Trophoblast cell (in vitro differentiated cells and primary cell): ENCODE results near the gene RBM20.

Source experiments
- DNase-seq, 2 donors: peaks; one replicate each; pipeline ENCODE4 v3.0.0-alpha.2; 2016
- H2AFZ ChIP-seq: 2 replicates; pipeline ENCODE4 v1.6.1; 2013; ENCODE audit warnings: low read length, moderate library complexity, mild to moderate bottlenecking; ENCODE audit not compliant: insufficient read depth, poor library complexity
- H2AK5ac ChIP-seq: 2 replicates; pipeline ENCODE4 v1.6.1; 2013; ENCODE audit warnings: mild to moderate bottlenecking, low read length
- H2BK120ac ChIP-seq: 2 replicates; pipeline ENCODE4 v1.6.1; 2013; ENCODE audit warnings: low read length, mild to moderate bottlenecking, moderate library complexity; ENCODE audit not compliant: insufficient read depth, poor library complexity
- H2BK12ac ChIP-seq: 2 replicates; pipeline ENCODE4 v1.6.1; 2013; ENCODE audit warnings: mild to moderate bottlenecking, low read length, moderate library complexity
- H2BK5ac ChIP-seq: 2 replicates; pipeline ENCODE4 v1.6.1; 2013; ENCODE audit warnings: low read length, low read depth, moderate library complexity, mild to moderate bottlenecking; ENCODE audit not compliant: poor library complexity
- H3K14ac ChIP-seq: 2 replicates; pipeline ENCODE4 v1.6.1; 2013; ENCODE audit warnings: mild to moderate bottlenecking, low read length
- H3K18ac ChIP-seq: 2 replicates; pipeline ENCODE4 v1.6.1; 2013; ENCODE audit warnings: mild to moderate bottlenecking, low read length
- H3K23ac ChIP-seq: 2 replicates; pipeline ENCODE4 v1.6.1; 2013; ENCODE audit warnings: low read length
- H3K27ac ChIP-seq: 2 replicates; pipeline ENCODE4 v1.5.1; 2013; ENCODE audit warnings: low read depth, mild to moderate bottlenecking, inconsistent platforms, low read length, moderate library complexity
- H3K27me3 ChIP-seq: 2 replicates; pipeline ENCODE4 v1.6.1; 2013; ENCODE audit warnings: inconsistent platforms, mild to moderate bottlenecking, low read length, moderate library complexity; ENCODE audit not compliant: insufficient read depth
- H3K36me3 ChIP-seq, 2 experiments: 1 replicate in 1 of 2; 2 replicates in 1 of 2; pipeline ENCODE4 v1.6.1; 2013; ENCODE audit warnings: low read length in 2 of 2, mild to moderate bottlenecking in 2 of 2, moderate library complexity in 1 of 2; ENCODE audit not compliant: insufficient read depth in 2 of 2, control insufficient read depth in 1 of 2
- H3K4ac ChIP-seq: 2 replicates; pipeline ENCODE4 v1.6.1; 2013; ENCODE audit warnings: low read depth, mild to moderate bottlenecking, low read length, moderate library complexity
- H3K4me1 ChIP-seq, 2 experiments: 1 replicate in 1 of 2; 2 replicates in 1 of 2; pipeline ENCODE4 v1.6.1; 2013; ENCODE audit warnings: low read length in 2 of 2, mild to moderate bottlenecking in 2 of 2, moderate library complexity in 1 of 2; ENCODE audit not compliant: insufficient read depth in 2 of 2, control insufficient read depth in 1 of 2
- H3K4me2 ChIP-seq: 2 replicates; pipeline ENCODE4 v1.6.1; 2013; ENCODE audit warnings: inconsistent platforms, mild to moderate bottlenecking, low read length, moderate library complexity
- H3K4me3 ChIP-seq: 2 replicates; pipeline ENCODE4 v1.5.1; 2013; ENCODE audit warnings: mild to moderate bottlenecking, low read depth, low read length, inconsistent platforms
- H3K79me1 ChIP-seq: one replicate; pipeline ENCODE4 v1.6.1; 2013; ENCODE audit warnings: low read length
- H3K79me2 ChIP-seq: 2 replicates; pipeline ENCODE4 v1.6.1; 2013; ENCODE audit warnings: low read length, mild to moderate bottlenecking; ENCODE audit not compliant: control insufficient read depth, insufficient read depth, poor library complexity
- H3K9ac ChIP-seq: 2 replicates; pipeline ENCODE4 v1.6.1; 2013; ENCODE audit warnings: mild to moderate bottlenecking, low read length
- H3K9me3 ChIP-seq: 2 replicates; pipeline ENCODE4 v1.6.1; 2013; ENCODE audit warnings: low read depth, mild to moderate bottlenecking, control low read depth, inconsistent platforms, low read length; ENCODE audit not compliant: insufficient read depth
- H4K12ac ChIP-seq: 2 replicates; pipeline ENCODE4 v1.6.1; 2013; ENCODE audit warnings: low read depth, mild to moderate bottlenecking, low read length, moderate library complexity
- H4K8ac ChIP-seq: 2 replicates; pipeline ENCODE4 v1.6.1; 2013; ENCODE audit warnings: low read depth, mild to moderate bottlenecking, low read length, moderate library complexity
- H4K91ac ChIP-seq: one replicate; pipeline ENCODE4 v1.6.1; 2013; ENCODE audit warnings: low read depth, mild to moderate bottlenecking, low read length, moderate library complexity
- WGBS: extraction: QIAGEN DNeasy Blood & Tissue Kit; methylation state at CpG from one replicate; pipeline ENCODE4 v1.1.7; 2013; ENCODE audit warnings: missing lambda C conversion rate; ENCODE audit not compliant: insufficient read length, insufficient coverage; ENCODE audit errors: extremely low coverage; 5-methylcytosine and 5-hydroxymethylcytosine counted together

RBM20 gene

GRCh38 chr10:110711382-110711781, 67.2 kb downstream of the RBM20 start:
- Histone ChIP-seq H4K91ac (no peak overlapping the region), H3K36me3 (no peaks in the 10 kb centered on the region), H2BK12ac (no peak overlapping the region), H3K79me2 (no peaks in the 10 kb centered on the region), H3K79me1 (no peaks in the 10 kb centered on the region), H3K4me1 (peaks cover 2 to 6% of the 10 kb centered on the region in 2 experiments), H3K9me3 (no peaks in the 10 kb centered on the region), H2BK120ac (no peak overlapping the region), H3K4ac (no peak overlapping the region), H3K9ac (no peak overlapping the region), H3K14ac (no peak overlapping the region), H3K4me3 (no peak overlapping the region), H2AK5ac (no peak overlapping the region), H2BK5ac (no peak overlapping the region), H3K4me2 (no peak overlapping the region), H4K8ac (no peak overlapping the region), H4K12ac (no peak overlapping the region), H3K18ac (no peak overlapping the region), H2AFZ (no peak overlapping the region), H3K27me3 (no peaks in the 10 kb centered on the region), H3K23ac (no peak overlapping the region), H3K27ac (no peak overlapping the region)
- DNase-seq: no peak
- WGBS: no CpG with 5 or more reads among the region's 4 CpGs

- no peak overlapping the region for H4K91ac ChIP-seq
- H3K4ac ChIP-seq: no peak overlapping the region
- H3K27ac ChIP-seq: no peak overlapping the region
- H3K4me2 ChIP-seq: no peak overlapping the region
- H2BK12ac ChIP-seq: peak overlapping the region; percentile 29
- H2AK5ac ChIP-seq: no peak overlapping the region
- H3K9ac ChIP-seq: no peak overlapping the region
- no peaks in the 10 kb centered on the region for H3K27me3 ChIP-seq
- H2BK5ac ChIP-seq: no peak overlapping the region
- no peaks in the 10 kb centered on the region for H3K36me3 ChIP-seq
- no peak overlapping the region for H2BK120ac ChIP-seq
- H3K23ac ChIP-seq: no peak overlapping the region
- no peak overlapping the region for H3K18ac ChIP-seq
- H2AFZ ChIP-seq: no peak overlapping the region
- H3K79me1 ChIP-seq: no peaks in the 10 kb centered on the region
- no peak overlapping the region for H4K8ac ChIP-seq
- no peak overlapping the region for H4K12ac ChIP-seq
- DNase-seq: no peak
- no peaks in the 10 kb centered on the region for H3K79me2 ChIP-seq
- H3K14ac ChIP-seq: no peak overlapping the region
- no peaks in the 10 kb centered on the region for H3K9me3 ChIP-seq
- no peak overlapping the region for H3K4me3 ChIP-seq
- H3K4me1 ChIP-seq: peaks cover 3 to 9% of the 10 kb centered on the region in 2 experiments
Observed at GRCh38 chr10:110714356-110714755, 70.2 kb downstream of the RBM20 start.

GRCh38 chr10:110717781-110718589, 73.8 kb downstream of the RBM20 start:
- DNase-seq: no peak
- WGBS: no CpG with 5 or more reads among the region's 4 CpGs

GRCh38 chr10:110721406-110722038, 77.4 kb downstream of the RBM20 start:
- Histone ChIP-seq H3K79me1 (no peaks in the 10 kb centered on the region), H3K36me3 (no peaks in the 10 kb centered on the region), H3K14ac (no peak overlapping the region), H3K23ac (no peak overlapping the region), H3K27ac (no peak overlapping the region), H3K4me2 (no peak overlapping the region), H4K91ac (no peak overlapping the region), H4K8ac (no peak overlapping the region), H2BK12ac (no peak overlapping the region), H2AFZ (no peak overlapping the region), H3K4me3 (no peak overlapping the region), H3K4me1 (peaks cover 6 to 9% of the 10 kb centered on the region in 2 experiments), H3K18ac (no peak overlapping the region), H3K9me3 (no peaks in the 10 kb centered on the region), H2BK120ac (no peak overlapping the region), H4K12ac (no peak overlapping the region), H2BK5ac (no peak overlapping the region), H3K9ac (no peak overlapping the region), H3K4ac (no peak overlapping the region), H3K27me3 (no peaks in the 10 kb centered on the region), H2AK5ac (no peak overlapping the region), H3K79me2 (no peaks in the 10 kb centered on the region)
- DNase-seq: no peak
- no CpG with 5 or more reads among the region's 9 CpGs for WGBS

More at GRCh38 chr10:110717781-110718589, 73.8 kb downstream of the RBM20 start:
- no peak overlapping the region for H2BK12ac ChIP-seq
- no peak overlapping the region for H2BK5ac ChIP-seq
- H3K4me3 ChIP-seq: no peak overlapping the region
- no peak overlapping the region for H2AFZ ChIP-seq
- H3K23ac ChIP-seq: no peak overlapping the region
- peaks cover 3 to 8% of the 10 kb centered on the region in 2 experiments for H3K4me1 ChIP-seq
- H3K4me2 ChIP-seq: peak overlapping the region; percentile 4
- H3K79me2 ChIP-seq: no peaks in the 10 kb centered on the region
- H3K14ac ChIP-seq: no peak overlapping the region
- H3K18ac ChIP-seq: no peak overlapping the region
- H4K8ac ChIP-seq: no peak overlapping the region
- H3K4ac ChIP-seq: no peak overlapping the region
- peak overlapping the region; percentile 15 for H3K27ac ChIP-seq
- no peak overlapping the region for H4K91ac ChIP-seq
- no peaks in the 10 kb centered on the region for H3K9me3 ChIP-seq
- H4K12ac ChIP-seq: no peak overlapping the region
- no peak overlapping the region for H2BK120ac ChIP-seq
- H3K9ac ChIP-seq: no peak overlapping the region
- no peak overlapping the region for H2AK5ac ChIP-seq
- H3K79me1 ChIP-seq: no peaks in the 10 kb centered on the region
- no peaks in the 10 kb centered on the region for H3K36me3 ChIP-seq
- H3K27me3 ChIP-seq: no peaks in the 10 kb centered on the region
